HEK293 (cell line): ENCODE measurements around the gene RND1.
A peak's percentile ranks its signal among the peaks of the same experiment; 100 is the strongest.
"Not testable (repeated sequence)": the region's sequence is repeated elsewhere in the genome, so short reads cannot be mapped to it uniquely, and the experiment has no call there.

Experiments
- CTCF ChIA-PET: fragments of 350-600 bp; formaldehyde crosslinking; extraction: SDS; loops from one replicate; lab custom pipeline; 2021; ENCODE audit warnings: antibody characterized with exemption; lab: Yijun Ruan, JAX
- POLR2A ChIA-PET: fragments of 300-600 bp; formaldehyde crosslinking; extraction: SDS; loops from one replicate; lab custom pipeline; 2020; ENCODE audit warnings: antibody characterized with exemption, inconsistent platforms; lab: Yijun Ruan, JAX
- H3K27ac ChIP-seq: fragments of 200-500 bp; sonication (Bioruptor generic); 2 replicates; pipeline ENCODE4 v1.5.1; 2014; ENCODE audit warnings: low read depth, low read length, control low read depth, inconsistent platforms; ENCODE audit errors: extremely low read depth
- H3K36me3 ChIP-seq, 2 experiments: fragments of 200-500 bp in 1 of 2; sonication (Bioruptor generic) in 1 of 2; 1 replicate in 1 of 2; 2 replicates in 1 of 2; pipeline ENCODE4 v1.5.1; 2014 to 2017; ENCODE audit warnings: inconsistent platforms in 2 of 2, low read length in 2 of 2; ENCODE audit not compliant: control insufficient read depth in 2 of 2, insufficient read depth in 1 of 2
- H3K4me1 ChIP-seq: fragments of 200-500 bp; sonication (Bioruptor generic); 2 replicates; pipeline ENCODE4 v1.5.1; 2014; ENCODE audit warnings: mild to moderate bottlenecking, low read length, inconsistent platforms; ENCODE audit not compliant: control insufficient read depth, insufficient read depth
- H3K4me3 ChIP-seq: 2 replicates; pipeline ENCODE4 v1.5.1; 2011; ENCODE audit warnings: low read depth, mild to moderate bottlenecking, control low read depth, low read length, moderate library complexity
- H3K9me3 ChIP-seq: fragments of 200-500 bp; sonication (Bioruptor generic); 2 replicates; pipeline ENCODE4 v1.5.1; 2014; ENCODE audit warnings: low read depth, low read length, inconsistent platforms; ENCODE audit not compliant: control insufficient read depth, insufficient read depth
- AEBP2 ChIP-seq: fragments of 450-650 bp; formaldehyde crosslinking; IDR thresholded peaks from 2 replicates; pipeline ENCODE4 v1.5.1; 2016; ENCODE audit warnings: missing biosample characterization, missing genetic modification characterization, borderline replicate concordance
- KLF10 ChIP-seq: fragments of 450-650 bp; IDR thresholded peaks from 2 replicates; pipeline ENCODE4 v1.5.1; 2018; ENCODE audit warnings: missing biosample characterization, mild to moderate bottlenecking, missing genetic modification characterization
- PATZ1 ChIP-seq: fragments of 450-650 bp; formaldehyde crosslinking; IDR thresholded peaks from 2 replicates; pipeline ENCODE4 v1.5.1; 2016; ENCODE audit warnings: missing biosample characterization, missing genetic modification characterization
- PRDM2 ChIP-seq: fragments of 450-650 bp; formaldehyde crosslinking; IDR thresholded peaks from 2 replicates; pipeline ENCODE4 v1.5.1; 2016; ENCODE audit warnings: missing biosample characterization, missing genetic modification characterization, borderline replicate concordance
- TSHZ1 ChIP-seq: fragments of 450-650 bp; formaldehyde crosslinking; IDR thresholded peaks from 2 replicates; pipeline ENCODE4 v1.5.1; 2016; ENCODE audit warnings: missing biosample characterization, missing genetic modification characterization, borderline replicate concordance
- YY1 ChIP-seq: fragments of 450-650 bp; formaldehyde crosslinking; IDR thresholded peaks from 2 replicates; pipeline ENCODE4 v1.5.1; 2018; ENCODE audit warnings: missing biosample characterization, missing genetic modification characterization
- ZBTB7A ChIP-seq: fragments of 450-650 bp; formaldehyde crosslinking; IDR thresholded peaks from 2 replicates; pipeline ENCODE4 v1.5.1; 2016; ENCODE audit warnings: low read depth, missing biosample characterization, missing genetic modification characterization
- ZFHX2 ChIP-seq: fragments of 450-650 bp; formaldehyde crosslinking; conservative IDR thresholded peaks from 2 replicates; pipeline ENCODE4 v1.5.1; 2016; ENCODE audit warnings: missing biosample characterization, missing genetic modification characterization
- ZFP3 ChIP-seq: fragments of 450-650 bp; formaldehyde crosslinking; IDR thresholded peaks from 2 replicates; pipeline ENCODE4 v1.5.1; 2016; ENCODE audit warnings: low read depth, missing biosample characterization, missing genetic modification characterization
- ZNF133 ChIP-seq: fragments of 450-650 bp; formaldehyde crosslinking; IDR thresholded peaks from 2 replicates; pipeline ENCODE4 v1.5.1; 2016; ENCODE audit warnings: missing biosample characterization, missing genetic modification characterization
- ZNF175 ChIP-seq: fragments of 450-650 bp; formaldehyde crosslinking; IDR thresholded peaks from 2 replicates; pipeline ENCODE4 v1.5.1; 2016; ENCODE audit warnings: missing biosample characterization, missing genetic modification characterization
- ZNF404 ChIP-seq: fragments of 450-650 bp; formaldehyde crosslinking; IDR thresholded peaks from 2 replicates; pipeline ENCODE4 v1.5.1; 2017; ENCODE audit warnings: missing biosample characterization, missing genetic modification characterization
- ZNF600 ChIP-seq: fragments of 450-650 bp; formaldehyde crosslinking; IDR thresholded peaks from 2 replicates; pipeline ENCODE4 v1.5.1; 2016; ENCODE audit warnings: missing biosample characterization, missing genetic modification characterization
- ZNF629 ChIP-seq: fragments of 450-650 bp; formaldehyde crosslinking; IDR thresholded peaks from 2 replicates; pipeline ENCODE4 v1.5.1; 2017; ENCODE audit warnings: missing biosample characterization, missing genetic modification characterization
- ZNF654 ChIP-seq: fragments of 450-650 bp; formaldehyde crosslinking; IDR thresholded peaks from 2 replicates; pipeline ENCODE4 v1.5.1; 2016; ENCODE audit warnings: low read depth, missing biosample characterization, missing genetic modification characterization
- ZNF704 ChIP-seq: fragments of 450-650 bp; formaldehyde crosslinking; IDR thresholded peaks from 2 replicates; pipeline ENCODE4 v1.5.1; 2016; ENCODE audit warnings: missing biosample characterization, missing genetic modification characterization
- ZSCAN4 ChIP-seq: fragments of 450-650 bp; formaldehyde crosslinking; IDR thresholded peaks from 2 replicates; pipeline ENCODE4 v1.5.1; 2017; ENCODE audit warnings: missing biosample characterization, missing genetic modification characterization

RND1 gene

GRCh38 chr12:48861111-48861510 lies 4.6 kb downstream of the RND1 start (continued):
- TF ChIP-seq PATZ1 (tag by site-specific recombination) (0 out of 2 replicates have a peak, but pooled peaks have one; percentile 23), ZNF600 (tag by site-specific recombination) (no peak), ZNF629 (tag by site-specific recombination) (0 out of 2 replicates have a peak, but pooled peaks have one; percentile 60), ZFHX2 (tag by site-specific recombination) (no peak)

GRCh38 chr12:48860236-48860635 lies 5.4 kb downstream of the RND1 start:
- H3K9me3 ChIP-seq, H3K4me1 ChIP-seq, H3K27ac ChIP-seq, H3K4me3 ChIP-seq: not testable (repeated sequence)
- peaks cover 0 to 31% of the 10 kb centered on the region in 2 experiments; a peak in 2 of 3 replicates for H3K36me3 ChIP-seq
- CTCF ChIA-PET, result interaction anchor here (0.7 to 11.8 kb wide), 4 partner anchors 30 to 128 kb away, joined by 3 to 301 read pairs (median 6); no protein-coding TSS in a partner anchor
- POLR2A ChIA-PET, result interaction anchor here (0.5 to 0.6 kb wide), 4 partner anchors 65 to 271 kb away, joined by 3 to 8 read pairs (median 3); partner anchors contain the start of gene TUBA1B

GRCh38 chr12:48859607-48860006 lies 6.1 kb downstream of the RND1 start:
- no peaks in the 10 kb centered on the region for H3K4me1 ChIP-seq
- peaks cover 0 to 31% of the 10 kb centered on the region in 2 experiments; a peak in 2 of 3 replicates for H3K36me3 ChIP-seq
- no peaks in the 10 kb centered on the region for H3K9me3 ChIP-seq
- no peak overlapping the region for H3K4me3 ChIP-seq
- ChIA-PET POLR2A (no interaction called here), CTCF (interaction anchor here (0.7 to 11.8 kb wide), 5 partner anchors 31 to 144 kb away, joined by 3 to 301 read pairs (median 3); no protein-coding TSS in a partner anchor)
- no peak overlapping the region for H3K27ac ChIP-seq
- TF ChIP-seq TSHZ1 (tag by site-specific recombination) (no peak), ZSCAN4 (tag by site-specific recombination) (no peak), ZNF404 (tag by site-specific recombination) (no peak), ZNF654 (tag by site-specific recombination) (no peak), PRDM2 (no peak), KLF10 (no peak), AEBP2 (no peak), ZNF704 (no peak), ZFP3 (tag by site-specific recombination) (no peak), ZNF175 (tag by site-specific recombination) (no peak), YY1 (tag by site-specific recombination) (no peak), ZBTB7A (no peak), ZNF133 (tag by site-specific recombination) (no peak)
